DND-41 (cell line): ENCODE results near the gene F10.
"Not testable (repeated sequence)": the region's sequence is repeated elsewhere in the genome, so short reads cannot be mapped to it uniquely, and the experiment has no call there.

ENCODE experiments used
- CTCF ChIP-seq: IDR thresholded peaks from 2 replicates; pipeline ENCODE4 v1.5.1; 2012; ENCODE audit warnings: borderline replicate concordance, low read length, moderate library complexity, mild to moderate bottlenecking; ENCODE audit not compliant: poor library complexity, severe bottlenecking; ENCODE audit errors: extremely low read depth
- EZH2 ChIP-seq: IDR thresholded peaks from 3 replicates; pipeline ENCODE4 v1.6.1; 2012; ENCODE audit warnings: borderline replicate concordance, low read depth, mild to moderate bottlenecking, moderate library complexity, low read length, inconsistent platforms; ENCODE audit not compliant: severe bottlenecking

GRCh38 chr13:113161975-113162374 is 39.4 kb downstream of the F10 start:
- TF ChIP-seq CTCF, EZH2: not testable (repeated sequence)
